Upper lobe of left lung (tissue), 6 donors: Measurements from ENCODE around the gene SOX2. TPM values are rescaled to one million over a fixed set of nuclear protein-coding genes. Genes with fewer than 3 reads are reported as not detected.
"Not testable (repeated sequence)": the region's sequence is repeated elsewhere in the genome, so short reads cannot be mapped to it uniquely, and the experiment has no call there.

Source experiments
- ATAC-seq, 2 donors: fragments of 200-7000 bp; cut with Tn5 transposase; one replicate each; pipeline ENCODE4 v1.9.1; 2022; ENCODE audit warnings: mild to moderate bottlenecking in 2 of 2, moderate library complexity in 2 of 2; ENCODE audit not compliant: low FRiP score in 2 of 2
- DNase-seq, 2 donors: peaks; one replicate each; pipeline ENCODE4 v3.0.0-alpha.2; 2019 to 2020
- H3K27ac ChIP-seq, 4 donors: fragments of 200-600 bp; sonication (generic); one replicate each; pipeline ENCODE4 v1.5.1; 2016 to 2019
- H3K27me3 ChIP-seq, 4 donors: fragments of 200-600 bp; sonication (generic); one replicate each; pipeline ENCODE4 v1.5.1; 2017 to 2019
- H3K36me3 ChIP-seq, 4 donors: fragments of 200-600 bp; sonication (generic); one replicate each; pipeline ENCODE4 v1.5.1; 2016 to 2019
- H3K4me1 ChIP-seq, 4 donors: fragments of 200-600 bp; sonication (generic); one replicate each; pipeline ENCODE4 v1.5.1; 2018 to 2019
- H3K4me3 ChIP-seq, 4 donors: fragments of 200-600 bp; sonication (generic); one replicate each; pipeline ENCODE4 v1.5.1; 2017 to 2019; ENCODE audit warnings: mild to moderate bottlenecking in 2 of 4, moderate library complexity in 1 of 4
- H3K9me3 ChIP-seq, 4 donors: fragments of 200-600 bp; sonication (generic); one replicate each; pipeline ENCODE4 v1.5.1; 2018 to 2019
- EP300 ChIP-seq, 4 donors: sonication (generic); formaldehyde crosslinking; IDR thresholded peaks; one replicate each; pipeline ENCODE4 v1.5.1; 2017; ENCODE audit warnings: antibody characterized with exemption in 4 of 4, control low read depth in 2 of 4
- POLR2A ChIP-seq, 4 donors: fragments of 450-650 bp; IDR thresholded peaks; one replicate each; pipeline ENCODE4 v1.5.1; 2016 to 2017; ENCODE audit warnings: antibody characterized with exemption in 4 of 4, mild to moderate bottlenecking in 2 of 4
- POLR2AphosphoS5 ChIP-seq, 2 donors: sonication (generic); formaldehyde crosslinking; IDR thresholded peaks; one replicate each; pipeline ENCODE4 v1.5.1; 2017; ENCODE audit warnings: antibody characterized with exemption in 2 of 2
- WGBS, 2 donors: methylation state at CpG; one replicate each; pipeline ENCODE4 v1.1.5; 2017 to 2018; 5-methylcytosine and 5-hydroxymethylcytosine counted together
- small RNA-seq, 4 donors: library from RNA; depleted of rRNA; stranded (forward); fragments of <200 nt; gene quantifications; one replicate each; pipeline ENCODE3, GENCODE V24; 2016
- total RNA-seq, 6 donors: library from RNA; depleted of rRNA in 4 of 6; stranded (reverse); fragments of >200 nt in 4 of 6; gene quantifications; one replicate each; pipeline versions ENCODE4 v1.1.0 to v1.2.1, GENCODE V29; 2016 to 2021
- TF ChIP-seq, protein P1 (sequence below), 6 experiments: fragments of 450-650 bp in 4 of 6; fragments of 200-600 bp in 2 of 6; sonication (generic) in 2 of 6; IDR thresholded peaks; one replicate each; pipeline ENCODE4 v1.5.1; 2016 to 2019; ENCODE audit warnings: antibody characterized with exemption in 6 of 6
- donor health status: DM: no; HTN: no; CAD: no; lungs with moderate emphysema.
- donor health status: DM: no; HTN: yes; CAD: no; lungs with severe emphysema.

Gene SOX2
- total RNA-seq, 6 donors from 2014 or later, result 0.57 to 16.4 (median 2.8) TPM

DNA sequence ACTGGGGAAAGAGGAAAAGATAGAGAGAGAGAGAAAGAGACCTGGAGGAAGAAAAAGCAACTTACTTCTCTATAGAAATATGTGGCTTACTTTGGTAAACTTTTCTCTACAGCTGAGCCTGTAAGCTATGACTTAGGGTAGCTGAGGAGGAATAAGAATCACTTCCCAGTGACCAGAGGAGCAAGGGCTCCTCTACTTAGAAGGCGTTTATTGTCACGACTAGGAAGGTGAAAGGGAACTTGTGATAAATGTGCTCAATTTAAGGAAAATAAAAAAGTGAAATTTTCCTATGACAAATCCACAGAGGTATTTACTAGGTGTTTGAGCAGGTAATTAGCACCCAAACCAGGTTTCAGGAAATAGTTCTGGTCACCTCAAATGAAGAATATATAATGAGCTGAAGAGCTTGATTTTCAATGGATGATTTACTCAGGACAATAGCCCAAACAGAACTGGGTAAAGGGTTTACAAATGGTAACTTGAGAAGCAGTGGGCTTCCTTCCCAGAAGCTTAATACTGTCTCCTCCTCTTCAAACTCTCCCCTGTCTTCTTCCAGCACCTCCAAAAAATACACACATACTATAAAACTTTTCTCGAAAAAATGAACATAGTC, 46.1 kb downstream of the SOX2 start:
- H3K4me1 ChIP-seq, result peaks cover 0 to 4% (median 0%) of the 10 kb centered on the region in 4 donors
- TF ChIP-seq EP300 (IDR thresholded peaks at IDR 0.05), result no peak
- TF ChIP-seq, protein P1, sequence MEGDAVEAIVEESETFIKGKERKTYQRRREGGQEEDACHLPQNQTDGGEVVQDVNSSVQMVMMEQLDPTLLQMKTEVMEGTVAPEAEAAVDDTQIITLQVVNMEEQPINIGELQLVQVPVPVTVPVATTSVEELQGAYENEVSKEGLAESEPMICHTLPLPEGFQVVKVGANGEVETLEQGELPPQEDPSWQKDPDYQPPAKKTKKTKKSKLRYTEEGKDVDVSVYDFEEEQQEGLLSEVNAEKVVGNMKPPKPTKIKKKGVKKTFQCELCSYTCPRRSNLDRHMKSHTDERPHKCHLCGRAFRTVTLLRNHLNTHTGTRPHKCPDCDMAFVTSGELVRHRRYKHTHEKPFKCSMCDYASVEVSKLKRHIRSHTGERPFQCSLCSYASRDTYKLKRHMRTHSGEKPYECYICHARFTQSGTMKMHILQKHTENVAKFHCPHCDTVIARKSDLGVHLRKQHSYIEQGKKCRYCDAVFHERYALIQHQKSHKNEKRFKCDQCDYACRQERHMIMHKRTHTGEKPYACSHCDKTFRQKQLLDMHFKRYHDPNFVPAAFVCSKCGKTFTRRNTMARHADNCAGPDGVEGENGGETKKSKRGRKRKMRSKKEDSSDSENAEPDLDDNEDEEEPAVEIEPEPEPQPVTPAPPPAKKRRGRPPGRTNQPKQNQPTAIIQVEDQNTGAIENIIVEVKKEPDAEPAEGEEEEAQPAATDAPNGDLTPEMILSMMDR (IDR thresholded peaks at IDR 0.05), result no peak
- no peak for TF ChIP-seq POLR2A (IDR thresholded peaks at IDR 0.05)
- TF ChIP-seq POLR2AphosphoS5 (IDR thresholded peaks at IDR 0.05), result no peak
- no peaks in the 10 kb centered on the region for H3K27me3 ChIP-seq
- no peak overlapping the region for H3K27ac ChIP-seq
- H3K4me3 ChIP-seq, result no peak overlapping the region
- H3K9me3 ChIP-seq, result no peaks in the 10 kb centered on the region
- no peaks in the 10 kb centered on the region for H3K36me3 ChIP-seq
- DNase-seq, result no peak
- no peak for ATAC-seq
- WGBS, 2 donors, result 43 to 47% methylated on average over 3 of the region's 3 CpGs

DNA sequence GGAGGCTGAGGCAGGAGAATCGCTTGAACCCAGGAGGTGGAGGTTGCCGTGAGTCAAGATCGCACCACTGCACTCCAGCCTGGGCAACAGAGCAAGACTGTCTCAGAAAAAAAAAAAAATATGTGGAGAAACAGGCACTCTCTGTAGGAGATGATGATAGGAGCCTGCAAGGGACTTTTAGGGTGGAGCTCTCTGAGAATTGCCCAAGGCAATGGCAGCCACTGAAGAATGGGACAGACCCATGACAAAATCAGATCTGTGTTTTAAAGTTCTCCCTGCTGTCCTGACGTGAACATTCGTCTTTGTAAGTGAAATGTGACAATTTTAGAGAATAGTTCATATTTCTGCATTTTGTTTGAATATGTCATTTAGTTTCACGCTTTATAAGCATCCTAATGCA, 50.2 kb downstream of the SOX2 start:
- Histone ChIP-seq H3K27me3 (no peaks in the 10 kb centered on the region), H3K4me3 (no peak overlapping the region), H3K4me1 (no peaks in the 10 kb centered on the region), H3K36me3 (no peaks in the 10 kb centered on the region), H3K9me3 (no peaks in the 10 kb centered on the region), H3K27ac (no peak overlapping the region)
- ATAC-seq (no peak), DNase-seq (no peak)
- 84 to 90% methylated on average over 6 of the region's 6 CpGs for WGBS, 2 donors
- TF ChIP-seq POLR2AphosphoS5 (IDR thresholded peaks at IDR 0.05), result no peak
- TF ChIP-seq, protein P1 (IDR thresholded peaks at IDR 0.05), result no peak
- TF ChIP-seq POLR2A (IDR thresholded peaks at IDR 0.05), result no peak
- no peak for TF ChIP-seq EP300 (IDR thresholded peaks at IDR 0.05)

DNA sequence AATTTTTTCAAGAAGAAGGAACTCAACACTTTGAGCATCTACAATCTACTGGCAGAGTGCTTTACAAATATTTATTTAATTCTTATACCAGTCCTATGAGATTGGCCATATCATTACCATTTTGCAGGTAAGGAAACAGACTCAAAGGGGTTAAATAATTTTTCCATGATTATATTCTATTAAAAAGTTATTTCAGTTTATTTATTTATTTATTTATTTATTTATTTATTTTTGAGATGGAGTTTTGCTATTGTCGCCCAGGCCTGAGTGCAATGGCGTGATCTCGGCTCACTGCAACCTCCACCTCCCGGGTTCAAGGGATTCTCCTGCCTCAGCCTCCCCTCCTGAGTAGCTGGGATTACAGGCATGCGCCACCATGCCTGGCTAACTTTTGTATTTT, 52.3 kb downstream of the SOX2 start:
- H3K27ac ChIP-seq, H3K9me3 ChIP-seq, ATAC-seq, H3K4me1 ChIP-seq, H3K4me3 ChIP-seq, H3K27me3 ChIP-seq, H3K36me3 ChIP-seq, DNase-seq: not testable (repeated sequence)
- 87 to 96% methylated on average over 5 of the region's 5 CpGs for WGBS, 2 donors

Small RNAs within 50 kb of the gene (small RNA-seq; reads per million reads assigned to genes)
- 0 reads per million in 4 donors for gene RF01954
